Body of pancreas (tissue), 4 donors: ENCODE data around the gene ATP6V1F.

ENCODE experiments used
- CTCF ChIP-seq, 7 experiments: fragments of 450-650 bp in 4 of 7; fragments of 200-600 bp in 3 of 7; sonication (generic) in 3 of 7; IDR thresholded peaks; one replicate each; pipeline ENCODE4 v1.5.1; 2016 to 2019; ENCODE audit warnings: antibody characterized with exemption in 7 of 7
- POLR2A ChIP-seq, 3 donors: fragments of 450-650 bp; IDR thresholded peaks; one replicate each; pipeline ENCODE4 v1.6.1; 2016; ENCODE audit warnings: antibody characterized with exemption in 3 of 3, mild to moderate bottlenecking in 2 of 3

GRCh38 chr7:128913870-128914565, 51.4 kb downstream of the ATP6V1F start:
- TF ChIP-seq CTCF (IDR thresholded peaks at IDR 0.05) (no peak), POLR2A (IDR thresholded peaks at IDR 0.05) (no peak)
